ENCODE results near the gene ACACA. TPM values are rescaled to one million over a fixed set of nuclear protein-coding genes. Genes with fewer than 3 reads are reported as not detected.

ACACA gene
- total RNA-seq, 4 donors from 2014 or later, result 40.5 to 64.1 (median 51.8) TPM

- TF ChIP-seq POLR2AphosphoS5 (IDR thresholded peaks at IDR 0.05) (no peak), POLR2A (IDR thresholded peaks at IDR 0.05) (no peak), EP300 (IDR thresholded peaks at IDR 0.05) (no peak), CTCF (IDR thresholded peaks at IDR 0.05) (no peak)
- no peaks in the 10 kb centered on the region for H3K27me3 ChIP-seq
- H3K4me1 ChIP-seq, result peaks cover 0 to 16% (median 0%) of the 10 kb centered on the region in 3 donors
- H3K27ac ChIP-seq, result no peak overlapping the region
- no peaks in the 10 kb centered on the region for H3K9me3 ChIP-seq
- H3K36me3 ChIP-seq, result peaks cover 0 to 69% of the 10 kb centered on the region in 2 donors
- ATAC-seq, result no peak
- no peak overlapping the region for H3K4me3 ChIP-seq
These were observed 313.9 kb downstream of the ACACA start for GRCh38 chr17:37092701-37093100.

GRCh38 chr17:37092071-37092470 lies 314.6 kb downstream of the ACACA start:
- TF ChIP-seq CTCF (IDR thresholded peaks at IDR 0.05) (no peak), POLR2A (IDR thresholded peaks at IDR 0.05) (no peak), POLR2AphosphoS5 (IDR thresholded peaks at IDR 0.05) (no peak), EP300 (IDR thresholded peaks at IDR 0.05) (no peak)
- Histone ChIP-seq H3K27me3 (no peaks in the 10 kb centered on the region), H3K36me3 (peaks cover 0 to 68% of the 10 kb centered on the region in 2 donors), H3K9me3 (no peaks in the 10 kb centered on the region), H3K27ac (no peak overlapping the region), H3K4me3 (no peak overlapping the region), H3K4me1 (peaks cover 0 to 16% (median 0%) of the 10 kb centered on the region in 3 donors)
- no peak for ATAC-seq
- WGBS, 2 donors (ENCODE audit: low coverage in 1 of 2), result 39 to 68% methylated on average over 2 of the region's 2 CpGs

DNA sequence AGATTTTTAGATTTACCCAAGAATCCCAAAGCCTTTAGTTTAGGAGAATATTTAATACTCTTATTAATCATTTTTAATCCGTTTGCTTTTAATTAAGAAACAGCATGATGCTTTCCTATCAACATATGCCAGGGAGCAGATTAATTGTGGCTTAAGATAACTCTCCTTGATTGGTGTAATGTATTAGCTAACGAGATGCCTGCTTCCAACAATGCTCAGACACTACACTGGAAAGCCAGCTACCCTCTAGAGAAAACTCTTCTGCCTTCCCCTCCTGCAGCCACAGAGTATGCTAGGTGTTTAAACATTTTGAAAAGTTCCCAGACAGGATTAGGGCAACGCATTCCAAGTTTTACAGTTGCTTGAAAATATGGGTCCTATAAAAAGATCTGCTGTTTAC lies 315.7 kb downstream of the ACACA start:
- Histone ChIP-seq H3K27ac (no peak overlapping the region), H3K27me3 (no peaks in the 10 kb centered on the region), H3K4me3 (no peak overlapping the region), H3K36me3 (peaks cover 3 to 68% of the 10 kb centered on the region in 2 donors), H3K4me1 (peaks cover 0 to 16% (median 0%) of the 10 kb centered on the region in 3 donors), H3K9me3 (no peaks in the 10 kb centered on the region)
- WGBS, 2 donors (ENCODE audit: low coverage in 1 of 2), result 45 to 70% methylated on average over 3 of the region's 3 CpGs
- ATAC-seq, result no peak
- TF ChIP-seq CTCF (IDR thresholded peaks at IDR 0.05), result no peak

- no peak for ATAC-seq
- WGBS, 2 donors (ENCODE audit: low coverage in 1 of 2), result 55 to 85% methylated on average over 4 to 7 of the region's 7 CpGs
- Histone ChIP-seq H3K4me1 (peaks cover 0 to 16% (median 0%) of the 10 kb centered on the region in 3 donors), H3K9me3 (no peaks in the 10 kb centered on the region), H3K4me3 (no peak overlapping the region), H3K36me3 (peaks cover 3 to 68% of the 10 kb centered on the region in 2 donors), H3K27me3 (no peaks in the 10 kb centered on the region), H3K27ac (no peak overlapping the region)
- TF ChIP-seq EP300 (IDR thresholded peaks at IDR 0.05) (no peak), POLR2A (IDR thresholded peaks at IDR 0.05) (no peak), POLR2AphosphoS5 (IDR thresholded peaks at IDR 0.05) (no peak), CTCF (IDR thresholded peaks at IDR 0.05) (no peak)
These were observed 316.7 kb downstream of the ACACA start for GRCh38 chr17:37089956-37090355.

GRCh38 chr17:37088913-37089312 lies 317.7 kb downstream of the ACACA start:
- Histone ChIP-seq H3K27me3 (no peaks in the 10 kb centered on the region), H3K4me1 (peaks cover 0 to 16% (median 0%) of the 10 kb centered on the region in 3 donors), H3K27ac (no peak overlapping the region), H3K4me3 (no peak overlapping the region), H3K36me3 (peaks cover 3 to 63% of the 10 kb centered on the region in 2 donors), H3K9me3 (no peaks in the 10 kb centered on the region)
- 70% methylated on average over 10 of the region's 11 CpGs; no CpG with 5 or more reads in 1 of the 2 donors for WGBS, 2 donors (ENCODE audit: low coverage in 1 of 2)
- TF ChIP-seq POLR2A (IDR thresholded peaks at IDR 0.05), result no peak
- no peak for TF ChIP-seq EP300 (IDR thresholded peaks at IDR 0.05)
- no peak for TF ChIP-seq CTCF (IDR thresholded peaks at IDR 0.05)
- TF ChIP-seq POLR2AphosphoS5 (IDR thresholded peaks at IDR 0.05), result no peak
- no peak for ATAC-seq
